Astrocyte of the spinal cord (primary cell): ENCODE results near the gene KBTBD12.

Experiments
- DNase-seq: peaks from one replicate; pipeline ENCODE4 v3.0.0; 2011; ENCODE audit warnings: low read depth, low spot score
- H3K4me3 ChIP-seq: 2 replicates; pipeline ENCODE4 v1.5.1; 2011; ENCODE audit warnings: low read depth, mild to moderate bottlenecking, low read length, moderate library complexity
- in situ Hi-C: cut with HindIII; loops from 2 replicates; pipeline ENCODE4 v1.10.0; 2017; ENCODE audit warnings: low sequenced_read_pairs
- TF ChIP-seq, protein P1 (sequence below): IDR thresholded peaks from 2 replicates; pipeline ENCODE4 v1.5.1; 2012; ENCODE audit warnings: low read depth, mild to moderate bottlenecking, low read length, inconsistent platforms

KBTBD12 gene

DNA sequence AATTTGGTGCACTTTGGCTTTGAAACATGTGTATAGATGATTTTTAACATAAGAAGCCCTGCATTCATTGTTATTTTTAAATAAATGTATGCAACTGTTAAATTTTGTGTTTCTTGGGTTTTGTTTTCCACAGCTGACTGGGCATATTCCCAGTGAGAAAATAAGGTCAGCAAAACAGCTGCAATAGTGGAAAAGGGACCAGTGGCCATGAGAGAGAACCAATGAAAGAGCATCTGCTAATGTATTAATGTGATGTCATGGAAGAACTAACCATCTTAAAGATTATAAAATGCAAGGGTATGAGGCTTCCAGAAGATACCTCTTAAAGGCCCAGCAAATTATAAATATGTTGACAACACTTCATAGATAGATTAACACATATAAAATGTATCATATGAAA lies 31.0 kb upstream of the KBTBD12 start:
- TF ChIP-seq, protein P1, sequence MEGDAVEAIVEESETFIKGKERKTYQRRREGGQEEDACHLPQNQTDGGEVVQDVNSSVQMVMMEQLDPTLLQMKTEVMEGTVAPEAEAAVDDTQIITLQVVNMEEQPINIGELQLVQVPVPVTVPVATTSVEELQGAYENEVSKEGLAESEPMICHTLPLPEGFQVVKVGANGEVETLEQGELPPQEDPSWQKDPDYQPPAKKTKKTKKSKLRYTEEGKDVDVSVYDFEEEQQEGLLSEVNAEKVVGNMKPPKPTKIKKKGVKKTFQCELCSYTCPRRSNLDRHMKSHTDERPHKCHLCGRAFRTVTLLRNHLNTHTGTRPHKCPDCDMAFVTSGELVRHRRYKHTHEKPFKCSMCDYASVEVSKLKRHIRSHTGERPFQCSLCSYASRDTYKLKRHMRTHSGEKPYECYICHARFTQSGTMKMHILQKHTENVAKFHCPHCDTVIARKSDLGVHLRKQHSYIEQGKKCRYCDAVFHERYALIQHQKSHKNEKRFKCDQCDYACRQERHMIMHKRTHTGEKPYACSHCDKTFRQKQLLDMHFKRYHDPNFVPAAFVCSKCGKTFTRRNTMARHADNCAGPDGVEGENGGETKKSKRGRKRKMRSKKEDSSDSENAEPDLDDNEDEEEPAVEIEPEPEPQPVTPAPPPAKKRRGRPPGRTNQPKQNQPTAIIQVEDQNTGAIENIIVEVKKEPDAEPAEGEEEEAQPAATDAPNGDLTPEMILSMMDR = no peak
- DNase-seq = no peak
- H3K4me3 ChIP-seq = no peak overlapping the region
- in situ Hi-C loops = no loop called here

DNA sequence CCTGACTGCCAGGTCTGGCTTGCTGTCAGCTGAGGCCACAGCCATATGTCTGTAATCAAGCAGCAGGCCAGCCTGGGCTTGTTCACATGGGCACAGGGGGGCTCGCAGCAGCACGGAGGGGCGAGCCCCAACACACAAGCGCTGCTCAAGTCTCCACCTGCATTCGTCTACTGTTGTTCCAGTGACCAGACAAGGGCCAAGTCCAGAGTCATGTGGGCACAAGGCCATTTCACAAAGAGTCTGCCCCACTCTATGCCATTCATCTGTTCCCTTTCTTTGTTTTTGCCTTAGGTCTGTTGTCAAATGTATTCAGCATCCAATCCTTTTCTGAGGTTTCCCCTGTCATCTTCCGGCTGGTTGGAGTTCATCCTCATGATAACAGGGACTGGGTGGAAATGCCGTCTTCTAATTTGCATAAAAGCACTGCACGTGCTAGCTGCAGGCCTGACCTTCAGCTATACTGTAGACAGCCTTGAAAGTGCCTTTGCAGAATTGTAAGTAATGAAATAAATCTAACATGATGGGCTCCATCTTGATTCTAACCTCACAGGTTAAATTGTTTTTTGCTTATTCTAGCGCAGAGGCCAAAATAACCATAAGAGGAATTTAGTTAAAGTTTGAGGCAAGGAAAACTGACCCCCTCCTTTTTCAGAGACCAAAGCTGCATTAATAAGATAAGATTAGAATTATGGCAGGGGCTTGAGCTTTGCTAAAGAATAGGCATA lies 28.6 kb upstream of the KBTBD12 start:
- H3K4me3 ChIP-seq = no peak overlapping the region
- in situ Hi-C loops = no loop called here
- TF ChIP-seq, protein P1 = no peak
- no peak for DNase-seq

DNA sequence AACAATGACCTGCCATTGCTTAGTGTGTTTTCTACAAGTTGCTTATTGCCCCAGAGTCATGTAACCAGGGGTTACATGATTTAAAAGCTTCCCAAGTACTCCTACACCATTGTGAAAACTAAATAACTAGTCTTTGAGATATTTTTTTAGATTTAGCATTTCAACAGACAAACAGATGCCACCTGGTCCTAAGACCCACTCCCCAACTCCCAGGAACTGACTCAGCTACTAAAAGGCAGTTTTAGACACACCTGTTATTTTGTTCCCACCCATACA lies 28.1 kb upstream of the KBTBD12 start:
- in situ Hi-C loops = no loop called here
- no peak for DNase-seq
- TF ChIP-seq, protein P1 = no peak
- H3K4me3 ChIP-seq = no peak overlapping the region

DNA sequence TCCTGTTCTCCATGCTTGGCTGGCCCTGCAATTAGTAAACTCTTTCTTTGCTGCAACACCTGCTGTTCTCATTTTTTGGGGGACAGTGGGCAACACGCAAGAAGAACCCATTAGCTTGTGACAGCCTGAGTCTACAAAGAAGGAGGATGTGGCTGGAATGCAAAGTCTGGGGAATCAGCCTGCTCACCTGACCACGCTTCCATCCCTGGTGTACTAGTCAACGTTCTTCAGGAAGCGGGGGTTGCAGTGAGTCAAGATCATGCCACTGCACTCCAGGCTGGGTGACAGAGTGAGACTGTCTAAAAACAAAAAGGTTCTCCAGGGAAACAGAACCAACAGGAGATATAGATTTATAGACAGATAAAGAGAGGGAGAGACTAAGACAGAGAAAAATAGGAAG lies 27.7 kb upstream of the KBTBD12 start:
- no peak for DNase-seq
- TF ChIP-seq, protein P1 = no peak
- H3K4me3 ChIP-seq = no peak overlapping the region
- in situ Hi-C loops = no loop called here

DNA sequence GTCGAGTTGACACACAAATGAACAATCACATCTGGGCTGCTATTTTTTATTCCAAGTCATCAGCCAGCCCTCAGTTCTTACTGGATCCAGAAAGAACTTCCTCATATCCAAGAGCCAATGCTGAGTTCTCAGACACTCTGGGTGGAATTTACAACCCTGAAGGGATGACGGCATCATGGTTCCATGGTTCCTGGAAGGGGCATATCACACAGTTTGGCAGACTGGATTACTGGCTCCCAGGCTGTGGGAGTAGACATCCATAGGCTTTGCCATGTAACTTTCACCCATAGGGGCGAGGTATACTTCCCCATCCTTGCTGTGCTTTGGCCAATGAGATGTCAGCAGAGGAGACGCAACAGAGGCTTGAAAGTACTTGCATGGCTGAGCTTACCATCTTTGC lies 26.9 kb upstream of the KBTBD12 start:
- no peak overlapping the region for H3K4me3 ChIP-seq
- DNase-seq = no peak
- TF ChIP-seq, protein P1 = no peak
- in situ Hi-C loops = no loop called here

DNA sequence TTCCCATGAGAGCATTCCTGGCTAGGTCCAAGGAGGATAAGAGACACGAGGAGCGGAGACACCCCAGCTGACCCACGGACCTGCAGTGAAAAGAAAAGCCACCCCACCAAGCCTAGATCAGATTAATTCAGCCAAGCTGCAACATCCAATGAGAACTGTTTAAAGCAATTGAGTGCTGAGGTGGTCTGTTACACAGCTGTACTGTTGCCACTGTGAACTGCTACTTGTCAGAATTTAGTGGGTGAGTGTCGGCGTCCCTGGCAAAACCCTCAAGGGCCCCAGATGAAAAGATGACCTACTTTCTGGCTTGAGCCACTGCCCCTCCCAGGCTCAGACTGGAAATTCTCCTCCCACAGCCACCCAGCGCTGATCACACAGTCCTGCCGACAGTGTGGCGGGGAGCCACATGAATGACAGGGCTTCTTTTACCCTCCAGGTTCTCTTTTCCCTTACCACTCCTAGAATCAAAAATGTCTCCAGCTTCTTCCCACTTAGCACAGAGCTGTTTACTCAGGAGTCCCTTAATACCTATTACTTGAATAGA lies 26.4 kb upstream of the KBTBD12 start:
- H3K4me3 ChIP-seq = no peak overlapping the region
- no peak for DNase-seq
- in situ Hi-C loops = no loop called here
- TF ChIP-seq, protein P1 = no peak
